Left lung (tissue), 10 donors: ENCODE results near the gene PDZD7. TPM values are rescaled to one million over a fixed set of nuclear protein-coding genes. Genes with fewer than 3 reads are reported as not detected.

Experiments used
- ATAC-seq: fragments of 200-7000 bp; cut with Tn5 transposase; one replicate; pipeline ENCODE4 v1.9.1; 2020; ENCODE audit warnings: moderate library complexity
- DNase-seq, 4 donors: peaks; one replicate each; pipeline ENCODE4 v3.0.0-alpha.2; 2013 to 2020
- H3K27ac ChIP-seq, 2 donors: fragments of 200-600 bp; sonication (generic) in 1 of 2; one replicate each; pipeline versions ENCODE4 v1.5.0 to v1.8.0; 2020 to 2021
- H3K27me3 ChIP-seq, 2 donors: fragments of 200-600 bp; sonication (generic) in 1 of 2; one replicate each; pipeline versions ENCODE4 v1.5.0 to v1.8.0; 2020 to 2021
- H3K36me3 ChIP-seq, 2 donors: fragments of 200-600 bp; sonication (generic) in 1 of 2; one replicate each; pipeline versions ENCODE4 v1.5.0 to v1.8.0; 2020 to 2021
- H3K4me1 ChIP-seq, 2 donors: fragments of 200-600 bp; one replicate each; pipeline ENCODE4 v1.8.0; 2021
- H3K4me3 ChIP-seq, 2 donors: fragments of 200-600 bp; sonication (generic) in 1 of 2; one replicate each; pipeline versions ENCODE4 v1.5.0 to v1.8.0; 2020 to 2021; ENCODE audit warnings: mild to moderate bottlenecking in 1 of 2
- H3K9me3 ChIP-seq, 2 donors: fragments of 200-600 bp; sonication (generic) in 1 of 2; one replicate each; pipeline versions ENCODE4 v1.5.0 to v1.8.0; 2020 to 2021
- CTCF ChIP-seq, 2 donors: fragments of 200-600 bp; sonication (generic) in 1 of 2; IDR thresholded peaks; one replicate each; pipeline versions ENCODE4 v1.5.0 to v1.8.0; 2021; ENCODE audit warnings: antibody characterized with exemption in 2 of 2
- intact Hi-C, 2 donors: fragments of 100-400 bp; cut with DNase I; formaldehyde crosslinking; loops; one replicate each; pipeline versions ENCODE4 v1.11.2 to v1.14.2; 2022
- polyA plus RNA-seq, 6 donors: library from polyadenylated mRNA; unstranded; fragments of 120-200 nt; gene quantifications; one replicate each; pipeline ENCODE4 v1.2.1, GENCODE V29; 2013; ENCODE audit not compliant: insufficient read length in 6 of 6
- total RNA-seq, 2 donors: library from RNA; stranded (reverse); fragmentation: NEBNext Ultra II Directional; extraction: Animal tissue kit (Norgen Biotek cat#: 25700); gene quantifications; one replicate each; pipeline ENCODE4 v1.2.1, GENCODE V29; 2021
- donor health status: DM: no; HTN: yes; CAD: no.
- donor health status: DM: no; HTN: no; CAD: no.

PDZD7 gene
- total and polyA plus RNA-seq, 8 donors, result 0.41 to 0.96 (median 0.71) TPM

GRCh38 chr10:101041252-101041761 lies 10.4 kb upstream of the PDZD7 start:
- Histone ChIP-seq H3K9me3 (no peaks in the 10 kb centered on the region), H3K4me1 (peaks cover 0 to 26% of the 10 kb centered on the region in 2 donors), H3K27ac (no peak overlapping the region), H3K36me3 (peaks cover 0 to 39% of the 10 kb centered on the region in 2 donors), H3K4me3 (no peak overlapping the region), H3K27me3 (peaks cover 0 to 12% of the 10 kb centered on the region in 2 donors)
- DNase-seq (peak in 3 of 4 donors; percentile 73 to 91 (median 79)), ATAC-seq (peak; percentile 72)
- intact Hi-C loops, result no loop called here
- TF ChIP-seq CTCF (IDR thresholded peaks at IDR 0.05), result peak; percentile 82 to 89

GRCh38 chr10:101040851-101041250 lies 9.9 kb upstream of the PDZD7 start:
- no peak for TF ChIP-seq CTCF (IDR thresholded peaks at IDR 0.05)
- Histone ChIP-seq H3K9me3 (no peaks in the 10 kb centered on the region), H3K36me3 (peaks cover 0 to 44% of the 10 kb centered on the region in 2 donors), H3K4me3 (no peak overlapping the region), H3K27me3 (peaks cover 0 to 8% of the 10 kb centered on the region in 2 donors), H3K4me1 (peaks cover 0 to 26% of the 10 kb centered on the region in 2 donors), H3K27ac (no peak overlapping the region)
- intact Hi-C loops, result no loop called here
- no peak for DNase-seq
- no peak for ATAC-seq

GRCh38 chr10:101040061-101040460 lies 9.1 kb upstream of the PDZD7 start:
- DNase-seq (no peak), ATAC-seq (no peak)
- Histone ChIP-seq H3K4me1 (peaks cover 0 to 26% of the 10 kb centered on the region in 2 donors), H3K27ac (no peak overlapping the region), H3K27me3 (no peaks in the 10 kb centered on the region), H3K36me3 (peaks cover 0 to 52% of the 10 kb centered on the region in 2 donors), H3K9me3 (no peaks in the 10 kb centered on the region), H3K4me3 (no peak overlapping the region)
- no peak for TF ChIP-seq CTCF (IDR thresholded peaks at IDR 0.05)
- intact Hi-C loops, result no loop called here

GRCh38 chr10:101038484-101038883 lies 7.6 kb upstream of the PDZD7 start:
- ATAC-seq (no peak), DNase-seq (no peak)
- intact Hi-C loops, result no loop called here
- Histone ChIP-seq H3K4me1 (peaks cover 0 to 30% of the 10 kb centered on the region in 2 donors), H3K4me3 (no peak overlapping the region), H3K27ac (no peak overlapping the region), H3K36me3 (peaks cover 0 to 59% of the 10 kb centered on the region in 2 donors), H3K27me3 (no peaks in the 10 kb centered on the region), H3K9me3 (no peaks in the 10 kb centered on the region)
- no peak for TF ChIP-seq CTCF (IDR thresholded peaks at IDR 0.05)

- ATAC-seq (no peak), DNase-seq (no peak)
- no peaks in the 10 kb centered on the region for H3K9me3 ChIP-seq
- H3K27me3 ChIP-seq, result no peaks in the 10 kb centered on the region
- peaks cover 6 to 28% of the 10 kb centered on the region in 2 donors for H3K4me1 ChIP-seq
- TF ChIP-seq CTCF (IDR thresholded peaks at IDR 0.05), result no peak
- peaks cover 0 to 59% of the 10 kb centered on the region in 2 donors for H3K36me3 ChIP-seq
- intact Hi-C loops, result no loop called here
- no peak overlapping the region for H3K4me3 ChIP-seq
- no peak overlapping the region for H3K27ac ChIP-seq
These were observed 5.8 kb upstream of the PDZD7 start for GRCh38 chr10:101036726-101037125.
